NT2/D1 (cell line): Measurements from ENCODE around the gene CCNJ.

Source experiments
- SUZ12 ChIP-seq: IDR thresholded peaks from 2 replicates; pipeline ENCODE4 v1.6.1; 2011; ENCODE audit not compliant: insufficient read length, insufficient read depth; ENCODE audit errors: extremely low read depth
- YY1 ChIP-seq: IDR thresholded peaks from 2 replicates; pipeline ENCODE4 v1.6.1; 2011; ENCODE audit not compliant: insufficient read length, insufficient read depth

- TF ChIP-seq SUZ12 = no peak
- TF ChIP-seq YY1 = no peak
These were observed 29.3 kb downstream of the CCNJ start for GRCh38 chr10:96072674-96073073.
